Mucosa of rectum (tissue), 2 donors: ENCODE results near the gene AXDND1.
"Not testable (repeated sequence)": the region's sequence is repeated elsewhere in the genome, so short reads cannot be mapped to it uniquely, and the experiment has no call there.

Experiments used
- H3K27ac ChIP-seq, 2 donors: one replicate each; pipeline ENCODE4 v1.7.0; 2013; ENCODE audit warnings: inconsistent platforms in 2 of 2, low read depth in 2 of 2, low read length in 2 of 2
- H3K27me3 ChIP-seq, 2 donors: one replicate each; pipeline ENCODE4 v1.7.0; 2013; ENCODE audit warnings: low read length in 2 of 2; ENCODE audit not compliant: control insufficient read depth in 2 of 2, insufficient read depth in 2 of 2
- H3K36me3 ChIP-seq, 2 donors: one replicate each; pipeline ENCODE4 v1.7.0; 2013; ENCODE audit warnings: low read length in 2 of 2; ENCODE audit not compliant: control insufficient read depth in 2 of 2, insufficient read depth in 2 of 2
- H3K4me1 ChIP-seq, 2 donors: one replicate each; pipeline ENCODE4 v1.7.0; 2013; ENCODE audit warnings: low read length in 2 of 2, mild to moderate bottlenecking in 1 of 2; ENCODE audit not compliant: control insufficient read depth in 2 of 2, insufficient read depth in 2 of 2
- H3K4me3 ChIP-seq, 2 donors: one replicate each; pipeline ENCODE4 v1.7.0; 2013; ENCODE audit warnings: low read length in 2 of 2
- H3K9ac ChIP-seq, 2 donors: one replicate each; pipeline ENCODE4 v1.7.0; 2013; ENCODE audit warnings: low read length in 2 of 2, low read depth in 1 of 2, mild to moderate bottlenecking in 1 of 2
- H3K9me3 ChIP-seq, 2 donors: one replicate each; pipeline ENCODE4 v1.7.0; 2013; ENCODE audit warnings: low read length in 2 of 2; ENCODE audit not compliant: control insufficient read depth in 2 of 2
- donor health status: healthy.
- donor health status: Normal muscosa, but diverticular disease.

AXDND1 gene

DNA sequence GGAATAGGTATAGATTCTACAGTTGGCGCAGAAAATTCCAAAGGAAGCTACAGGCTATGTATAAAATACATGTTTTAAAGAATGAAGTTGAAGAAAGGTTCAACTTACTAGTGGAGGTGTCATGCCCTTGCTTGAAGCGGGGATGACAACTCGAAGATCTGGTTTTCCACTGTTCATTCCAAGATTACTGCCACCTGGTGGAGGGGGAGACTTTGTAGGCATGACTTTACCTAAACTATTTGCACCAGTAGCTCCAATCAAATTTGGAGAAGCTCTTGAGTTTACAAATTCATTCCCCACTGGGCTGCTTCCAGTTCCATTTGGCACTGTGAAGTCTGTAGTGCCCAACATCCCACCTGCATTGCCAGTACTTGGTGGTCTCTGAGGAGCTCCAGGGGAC lies 81.7 kb downstream of the AXDND1 start:
- no peaks in the 10 kb centered on the region for H3K9me3 ChIP-seq
- no peak overlapping the region for H3K9ac ChIP-seq
- H3K27ac ChIP-seq, result no peak overlapping the region
- no peaks in the 10 kb centered on the region for H3K27me3 ChIP-seq
- no peak overlapping the region for H3K4me3 ChIP-seq
- no peaks in the 10 kb centered on the region for H3K36me3 ChIP-seq
- H3K4me1 ChIP-seq, result no peaks in the 10 kb centered on the region

DNA sequence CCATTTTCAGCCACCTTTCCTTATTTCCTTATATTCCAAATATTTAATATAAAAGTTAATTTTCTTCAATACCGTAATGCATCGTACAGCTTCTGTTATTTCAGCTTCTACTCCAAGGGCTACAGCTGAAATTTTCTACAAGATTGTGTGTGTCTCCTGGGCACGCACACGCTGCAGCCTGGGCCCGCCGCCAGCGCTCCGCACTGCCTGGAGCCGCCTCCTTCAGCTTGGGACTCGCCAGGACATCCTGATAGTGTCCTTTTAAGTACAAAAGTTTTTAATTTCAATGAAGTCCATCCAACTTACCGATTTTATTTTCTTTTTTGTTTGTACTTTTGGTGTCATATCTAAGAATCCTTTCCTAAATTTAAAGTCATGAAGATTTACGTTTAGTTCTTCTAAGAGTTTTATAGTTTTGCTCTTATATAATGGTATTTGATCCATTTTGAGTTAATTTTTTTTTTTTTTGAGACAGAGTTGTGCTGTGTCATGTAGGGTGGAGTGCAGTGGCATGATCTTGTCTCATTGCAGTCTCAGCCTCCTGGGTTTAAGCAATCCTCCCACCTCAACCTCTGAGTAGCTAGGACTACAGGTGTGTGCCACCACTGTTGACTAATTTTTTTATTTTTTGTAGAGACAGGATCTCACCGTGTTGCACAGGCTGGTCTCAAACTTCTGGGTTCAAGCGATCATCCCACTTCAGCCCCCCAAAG lies 82.8 kb downstream of the AXDND1 start:
- no peak overlapping the region for H3K27ac ChIP-seq
- H3K9ac ChIP-seq, result no peak overlapping the region
- H3K4me3 ChIP-seq, result no peak overlapping the region
- no peaks in the 10 kb centered on the region for H3K27me3 ChIP-seq
- H3K36me3 ChIP-seq, result no peaks in the 10 kb centered on the region
- H3K9me3 ChIP-seq, result no peaks in the 10 kb centered on the region
- no peaks in the 10 kb centered on the region for H3K4me1 ChIP-seq

DNA sequence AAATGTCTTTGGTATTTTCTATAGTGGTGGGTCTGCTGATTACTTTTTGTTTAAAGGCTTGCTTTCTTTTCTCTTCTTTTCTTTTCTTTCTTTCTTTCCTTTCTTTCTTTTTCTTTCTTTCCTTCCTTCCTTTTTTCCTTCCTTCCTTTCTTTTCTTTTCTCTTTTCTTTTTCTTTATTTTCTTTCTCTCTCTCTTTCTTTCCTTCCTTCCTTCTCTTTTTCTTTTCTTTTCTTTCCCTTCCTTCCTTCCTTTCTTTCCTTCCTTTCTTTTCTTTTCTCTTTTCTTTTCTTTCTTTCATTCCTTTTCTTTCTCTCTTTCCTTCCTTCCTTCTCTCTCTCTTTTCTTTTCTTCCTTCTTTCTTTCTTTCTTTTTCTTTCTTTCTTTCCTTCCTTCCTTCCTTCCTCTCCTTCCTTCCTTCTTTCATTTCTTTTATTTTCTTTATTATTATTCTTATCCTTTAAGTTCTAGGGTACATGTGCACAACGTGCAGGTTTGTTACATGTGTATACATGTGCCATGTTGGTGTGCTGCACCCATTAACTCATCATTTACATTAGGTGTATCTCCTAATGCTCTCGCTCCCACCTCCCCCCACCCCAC lies 93.9 kb downstream of the AXDND1 start:
- H3K4me1 ChIP-seq, H3K9me3 ChIP-seq, H3K4me3 ChIP-seq, H3K27me3 ChIP-seq, H3K27ac ChIP-seq, H3K9ac ChIP-seq, H3K36me3 ChIP-seq: not testable (repeated sequence)

DNA sequence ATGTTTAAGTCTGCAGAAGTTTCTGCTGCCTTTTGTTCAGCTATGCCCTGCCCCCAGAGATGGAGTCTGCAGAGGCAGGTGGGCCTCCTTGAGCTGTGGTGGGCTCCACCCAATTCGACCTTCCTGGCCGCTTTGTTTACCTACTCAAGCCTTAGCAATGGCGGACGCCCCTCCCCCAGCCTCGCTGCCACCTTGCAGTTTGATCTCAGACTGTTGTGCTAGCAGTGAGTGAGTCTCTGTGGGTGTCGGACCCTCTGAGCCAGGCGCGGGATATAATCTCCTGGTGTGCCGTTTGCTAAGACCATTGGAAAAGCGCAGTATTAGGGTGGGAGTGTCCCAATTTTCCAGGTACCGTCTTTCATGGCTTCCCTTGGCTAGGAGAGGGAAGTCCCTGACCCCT lies 99.9 kb downstream of the AXDND1 start:
- not testable (repeated sequence) for H3K27me3 ChIP-seq, H3K9ac ChIP-seq, H3K36me3 ChIP-seq, H3K4me1 ChIP-seq, H3K4me3 ChIP-seq, H3K27ac ChIP-seq, H3K9me3 ChIP-seq

DNA sequence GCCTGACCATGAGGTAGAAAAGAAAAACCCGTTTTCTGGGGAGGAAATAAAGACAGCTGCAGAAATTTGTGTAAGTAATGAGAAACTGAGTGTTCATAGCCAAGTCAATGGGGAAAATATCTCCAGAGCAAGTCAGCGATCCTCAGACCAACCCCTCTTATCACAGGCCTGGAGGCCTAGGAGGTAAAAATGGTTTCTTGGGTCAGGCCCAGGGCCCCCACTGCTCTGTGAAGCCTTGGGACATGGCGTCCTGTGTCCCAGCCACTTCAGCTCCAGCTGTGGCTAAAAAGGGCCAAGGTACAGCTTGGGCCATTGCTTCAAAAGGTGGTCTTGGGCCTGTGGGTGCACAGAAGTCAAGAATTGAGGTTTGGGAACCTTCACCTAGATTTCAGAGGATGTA lies 108.9 kb downstream of the AXDND1 start:
- Histone ChIP-seq H3K4me3 (no peak overlapping the region), H3K36me3 (no peaks in the 10 kb centered on the region), H3K9me3 (peaks cover 2 to 4% of the 10 kb centered on the region in 2 donors), H3K9ac (no peak overlapping the region), H3K4me1 (no peaks in the 10 kb centered on the region), H3K27ac (no peak overlapping the region), H3K27me3 (no peaks in the 10 kb centered on the region)

DNA sequence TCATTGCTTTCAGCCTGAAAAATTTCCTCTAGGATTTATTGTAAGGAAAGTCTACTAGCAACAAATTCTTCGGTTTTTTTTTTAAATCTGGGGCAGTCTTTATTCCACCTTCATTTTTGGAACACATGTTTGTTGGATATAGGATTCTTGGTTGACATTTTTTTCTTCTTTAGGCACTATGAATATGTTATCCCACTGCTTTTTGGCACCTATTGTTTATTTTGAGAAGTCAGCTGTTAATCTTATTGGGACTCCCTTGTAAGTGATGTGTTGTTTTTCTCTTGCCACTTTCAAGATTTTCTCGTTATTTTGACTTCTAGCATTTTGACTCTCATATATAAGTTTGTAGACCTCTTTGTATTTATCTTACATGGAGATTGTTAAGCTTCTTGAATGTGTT lies 110.7 kb downstream of the AXDND1 start:
- H3K9me3 ChIP-seq, result peaks cover 2 to 4% of the 10 kb centered on the region in 2 donors
- H3K9ac ChIP-seq, result no peak overlapping the region
- no peak overlapping the region for H3K4me3 ChIP-seq
- H3K27ac ChIP-seq, result no peak overlapping the region
- no peaks in the 10 kb centered on the region for H3K36me3 ChIP-seq
- no peaks in the 10 kb centered on the region for H3K4me1 ChIP-seq
- H3K27me3 ChIP-seq, result no peaks in the 10 kb centered on the region

DNA sequence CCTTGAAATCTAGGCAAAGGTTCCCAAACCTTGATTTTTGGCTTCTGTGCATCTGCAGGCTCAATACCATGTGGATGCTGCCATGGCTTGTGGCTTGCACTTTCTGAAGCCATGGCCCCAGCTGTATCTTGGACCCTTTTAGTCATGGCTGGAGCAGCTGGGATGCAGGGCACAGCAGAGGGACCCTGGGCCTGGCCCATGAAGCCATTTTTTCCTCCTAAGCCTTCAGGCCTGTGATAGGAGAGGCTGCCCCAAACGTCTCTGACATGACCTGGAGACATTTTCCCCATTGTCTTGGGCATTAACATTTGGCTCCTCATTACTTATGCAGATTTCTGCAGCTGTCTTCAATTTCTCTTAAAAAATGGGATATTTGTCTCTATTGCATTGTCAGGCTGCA lies 112.6 kb downstream of the AXDND1 start:
- peaks cover 2 to 4% of the 10 kb centered on the region in 2 donors for H3K9me3 ChIP-seq
- no peaks in the 10 kb centered on the region for H3K27me3 ChIP-seq
- H3K9ac ChIP-seq, result no peak overlapping the region
- no peaks in the 10 kb centered on the region for H3K4me1 ChIP-seq
- H3K27ac ChIP-seq, result no peak overlapping the region
- no peaks in the 10 kb centered on the region for H3K36me3 ChIP-seq
- H3K4me3 ChIP-seq, result no peak overlapping the region

DNA sequence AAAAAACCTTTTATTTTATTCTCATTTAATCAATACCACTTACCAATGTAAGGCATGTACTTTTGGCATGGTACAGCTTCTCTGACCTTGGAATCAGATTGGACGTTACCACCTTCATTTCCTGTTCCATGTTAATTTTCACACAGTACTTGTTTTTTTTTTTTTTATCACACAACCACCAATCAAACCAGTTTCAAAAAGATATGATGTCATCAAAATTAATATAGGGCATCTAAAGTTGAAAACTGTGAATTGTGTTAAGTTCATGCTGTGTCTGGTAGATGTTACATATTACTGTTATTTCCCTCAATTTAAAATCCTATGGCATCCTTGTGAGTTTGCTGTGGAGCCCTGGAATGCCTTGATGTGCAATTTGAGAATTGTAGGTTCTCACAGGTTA lies 124.8 kb downstream of the AXDND1 start:
- Histone ChIP-seq H3K36me3 (no peaks in the 10 kb centered on the region), H3K27ac (no peak overlapping the region), H3K4me1 (no peaks in the 10 kb centered on the region), H3K27me3 (no peaks in the 10 kb centered on the region), H3K9me3 (no peaks in the 10 kb centered on the region), H3K4me3 (no peak overlapping the region), H3K9ac (no peak overlapping the region)

DNA sequence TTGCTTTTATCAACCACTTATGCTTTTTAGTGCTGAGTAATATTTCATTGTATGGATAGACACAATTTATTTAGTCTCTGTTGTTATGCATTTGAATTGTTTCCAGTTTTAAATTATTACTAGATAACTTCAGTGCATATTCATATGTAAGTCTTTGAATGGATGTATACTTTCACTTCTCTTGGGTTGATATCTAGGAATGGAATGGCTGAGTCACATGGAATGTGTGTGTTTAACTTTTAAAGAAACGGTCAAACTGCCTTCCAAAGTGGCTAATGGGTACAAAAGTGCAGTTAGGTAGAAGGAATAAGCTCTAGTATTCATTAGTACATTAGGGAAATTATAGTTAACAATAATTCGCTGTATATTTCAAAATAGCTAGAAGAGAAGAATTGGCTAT lies 127.6 kb downstream of the AXDND1 start:
- Histone ChIP-seq H3K27me3 (no peaks in the 10 kb centered on the region), H3K4me1 (no peaks in the 10 kb centered on the region), H3K27ac (no peak overlapping the region), H3K9ac (no peak overlapping the region), H3K9me3 (no peaks in the 10 kb centered on the region), H3K36me3 (no peaks in the 10 kb centered on the region), H3K4me3 (no peak overlapping the region)

DNA sequence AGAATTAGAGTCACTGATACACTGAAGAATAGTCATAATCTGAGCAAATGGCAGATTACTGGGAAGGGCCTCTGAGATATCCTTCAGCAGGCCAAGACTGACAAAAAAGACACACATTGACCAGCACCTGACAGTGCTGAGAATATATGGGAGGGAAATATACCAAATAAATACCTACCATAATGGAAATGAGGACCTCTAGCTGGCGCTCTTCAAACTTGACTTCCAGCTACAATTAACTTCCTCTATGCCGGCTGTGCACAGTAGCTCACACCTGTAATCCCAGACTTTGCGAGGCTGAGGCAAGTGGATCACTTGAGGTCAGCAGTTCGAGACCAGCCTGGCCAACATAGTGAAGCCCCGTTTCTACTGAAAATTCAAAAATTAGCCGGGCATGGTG lies 140.4 kb downstream of the AXDND1 start:
- Histone ChIP-seq H3K27me3 (no peaks in the 10 kb centered on the region), H3K9me3 (no peaks in the 10 kb centered on the region), H3K4me1 (no peaks in the 10 kb centered on the region)

More for the DNA sequence above, 140.4 kb downstream of the AXDND1 start:
- Histone ChIP-seq H3K4me3 (no peak overlapping the region), H3K36me3 (no peaks in the 10 kb centered on the region), H3K9ac (no peak overlapping the region), H3K27ac (no peak overlapping the region)
